GM21529 (cell line): Measurements from ENCODE around the gene SFSWAP.
"Not testable (repeated sequence)": the region's sequence is repeated elsewhere in the genome, so short reads cannot be mapped to it uniquely, and the experiment has no call there.

Source experiments
- ATAC-seq: cut with Tn5 transposase; IDR thresholded peaks from one replicate; pipeline ENCODE4 v1.9.1; 2021; ENCODE audit not compliant: unreplicated experiment

The SFSWAP gene

DNA sequence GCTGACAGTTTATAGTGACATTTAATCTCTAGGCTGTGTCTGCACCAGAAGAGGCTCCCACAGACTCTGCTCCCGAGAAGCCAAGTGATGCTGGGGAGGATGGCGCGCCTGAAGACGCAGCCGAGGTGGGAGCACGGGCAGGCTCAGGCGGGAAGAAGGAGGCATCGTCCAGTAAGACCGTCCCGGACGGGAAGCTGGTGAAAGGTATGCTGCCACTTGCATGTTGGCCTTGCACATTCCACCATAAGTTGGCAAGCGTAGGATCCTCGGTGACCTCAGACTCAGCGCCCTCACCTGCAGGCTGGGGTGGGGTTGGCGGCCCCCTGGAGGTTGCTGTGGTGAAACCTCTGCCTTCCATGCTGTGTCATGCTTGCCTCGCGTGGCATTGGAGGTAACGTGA, 45.6 kb downstream of the SFSWAP start:
- no peak for ATAC-seq

DNA sequence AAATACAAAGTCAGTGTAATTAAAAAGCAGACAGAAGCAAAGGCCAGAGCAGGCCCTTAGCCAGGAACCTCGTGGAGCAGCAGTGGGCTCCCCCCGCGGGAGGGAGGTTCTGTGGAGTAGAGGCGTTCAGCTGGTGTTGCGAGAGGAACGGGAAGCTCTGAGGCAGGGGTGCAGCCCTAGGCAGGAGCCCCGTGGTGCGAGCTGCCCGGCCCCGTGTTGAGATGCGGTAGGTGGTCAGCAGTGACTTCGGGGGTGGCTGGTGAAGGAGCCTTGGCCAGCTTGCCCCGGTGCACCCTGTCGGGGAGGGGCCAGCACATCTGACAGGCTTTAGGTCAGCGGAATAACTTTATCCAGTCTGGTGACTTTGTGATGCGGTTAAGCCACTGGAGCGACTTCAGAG, 46.2 kb downstream of the SFSWAP start:
- ATAC-seq = no peak

GRCh38 chr12:131758016-131758739, 47.3 kb downstream of the SFSWAP start:
- no peak for ATAC-seq

DNA sequence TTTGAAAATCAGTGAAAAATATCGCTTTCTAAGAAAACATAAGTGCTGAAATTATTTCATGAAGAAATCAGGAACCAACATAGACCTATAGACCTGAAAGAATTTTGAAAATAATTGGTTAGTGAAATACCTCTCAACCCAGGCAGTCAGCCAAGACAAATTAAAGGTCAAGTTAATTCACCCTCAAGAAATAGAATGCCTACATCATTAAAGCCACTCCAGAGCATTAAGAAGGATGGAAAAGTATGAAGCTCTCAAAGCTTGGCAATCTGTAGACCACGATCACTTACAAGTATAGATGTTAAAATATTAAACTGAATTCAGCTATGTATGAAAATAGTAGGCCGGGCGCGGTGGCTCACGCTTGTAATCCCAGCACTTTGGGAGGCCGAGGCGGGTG, 48.3 kb downstream of the SFSWAP start:
- no peak for ATAC-seq

- ATAC-seq = no peak
Observed at GRCh38 chr12:131761638-131762037, 50.7 kb downstream of the SFSWAP start.

GRCh38 chr12:131764738-131765137, 53.8 kb downstream of the SFSWAP start:
- ATAC-seq = no peak

DNA sequence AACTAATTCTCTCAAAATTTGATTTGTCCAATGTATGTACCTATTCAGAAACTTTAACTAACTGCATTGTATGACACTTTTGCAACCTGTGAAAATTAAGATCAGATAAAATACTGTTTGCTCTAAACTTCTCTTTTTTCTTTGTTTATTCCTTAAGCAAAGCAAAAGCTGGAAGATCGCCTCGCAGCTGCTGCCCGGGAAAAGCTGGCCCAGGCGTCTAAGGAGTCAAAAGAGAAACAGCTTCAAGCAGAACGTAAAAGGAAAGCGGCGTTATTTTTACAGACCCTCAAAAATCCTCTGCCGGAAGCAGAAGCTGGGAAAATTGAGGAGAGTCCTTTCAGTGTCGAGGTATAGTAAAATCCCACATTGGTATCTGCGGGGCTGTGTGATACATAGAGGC, 55.1 kb downstream of the SFSWAP start:
- no peak for ATAC-seq

DNA sequence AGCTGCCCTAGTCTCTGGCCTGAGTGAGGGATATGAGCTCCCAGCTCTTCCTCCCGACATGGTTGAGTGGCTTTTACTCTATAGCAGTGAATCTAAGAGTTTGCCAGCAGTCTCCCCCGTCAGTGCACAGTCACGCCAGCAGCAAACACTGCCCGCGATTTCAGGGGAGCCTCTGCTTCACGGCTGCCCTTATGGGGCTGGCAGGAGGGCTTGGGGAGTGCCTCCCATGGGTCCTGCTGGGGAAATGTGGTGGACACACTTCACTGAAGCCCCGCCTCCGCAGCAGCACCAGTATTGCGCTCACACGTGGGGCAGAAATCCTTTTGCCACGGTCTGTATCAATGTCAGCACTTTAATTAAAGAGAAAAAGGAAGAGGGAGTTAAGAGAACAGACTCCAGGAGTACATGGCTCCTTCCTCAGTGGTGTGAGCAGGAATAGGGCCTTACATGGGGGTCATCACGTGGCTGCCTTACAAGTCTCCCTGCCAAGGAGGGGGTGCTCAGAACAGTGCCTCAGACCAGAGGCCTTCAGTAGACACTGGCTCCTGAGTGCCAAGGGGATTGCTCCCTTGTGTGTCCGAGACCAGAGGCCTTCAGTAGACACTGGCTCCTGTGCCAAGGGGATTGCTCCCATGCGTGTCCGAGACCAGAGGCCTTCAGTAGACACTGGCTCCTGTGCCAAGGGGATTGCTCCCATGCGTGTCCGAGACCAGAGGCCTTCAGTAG, 55.7 kb downstream of the SFSWAP start:
- no peak for ATAC-seq

- no peak for ATAC-seq
Observed at GRCh38 chr12:131770120-131770519, 59.2 kb downstream of the SFSWAP start.

DNA sequence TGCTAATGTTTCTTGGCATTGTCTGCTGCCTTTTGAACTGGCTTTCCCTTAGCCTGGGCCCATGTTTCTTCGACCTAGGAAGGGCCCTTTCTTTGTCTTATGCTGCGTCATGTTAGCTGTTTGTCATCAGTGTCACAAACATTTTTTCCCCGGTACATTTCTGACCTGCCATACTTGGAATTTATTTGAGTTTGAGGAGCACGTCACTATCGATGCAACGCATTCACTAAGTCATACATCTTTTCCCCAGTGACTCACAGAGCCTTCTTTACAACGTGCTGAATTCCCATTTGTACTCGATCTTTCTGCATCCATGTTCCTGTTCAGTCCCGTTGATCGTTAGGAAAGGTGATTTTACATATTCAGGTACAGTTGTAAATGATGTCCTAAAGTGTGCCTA, 61.1 kb downstream of the SFSWAP start:
- ATAC-seq = no peak

GRCh38 chr12:131773582-131774221, 62.8 kb downstream of the SFSWAP start:
- ATAC-seq = peak; percentile 80

DNA sequence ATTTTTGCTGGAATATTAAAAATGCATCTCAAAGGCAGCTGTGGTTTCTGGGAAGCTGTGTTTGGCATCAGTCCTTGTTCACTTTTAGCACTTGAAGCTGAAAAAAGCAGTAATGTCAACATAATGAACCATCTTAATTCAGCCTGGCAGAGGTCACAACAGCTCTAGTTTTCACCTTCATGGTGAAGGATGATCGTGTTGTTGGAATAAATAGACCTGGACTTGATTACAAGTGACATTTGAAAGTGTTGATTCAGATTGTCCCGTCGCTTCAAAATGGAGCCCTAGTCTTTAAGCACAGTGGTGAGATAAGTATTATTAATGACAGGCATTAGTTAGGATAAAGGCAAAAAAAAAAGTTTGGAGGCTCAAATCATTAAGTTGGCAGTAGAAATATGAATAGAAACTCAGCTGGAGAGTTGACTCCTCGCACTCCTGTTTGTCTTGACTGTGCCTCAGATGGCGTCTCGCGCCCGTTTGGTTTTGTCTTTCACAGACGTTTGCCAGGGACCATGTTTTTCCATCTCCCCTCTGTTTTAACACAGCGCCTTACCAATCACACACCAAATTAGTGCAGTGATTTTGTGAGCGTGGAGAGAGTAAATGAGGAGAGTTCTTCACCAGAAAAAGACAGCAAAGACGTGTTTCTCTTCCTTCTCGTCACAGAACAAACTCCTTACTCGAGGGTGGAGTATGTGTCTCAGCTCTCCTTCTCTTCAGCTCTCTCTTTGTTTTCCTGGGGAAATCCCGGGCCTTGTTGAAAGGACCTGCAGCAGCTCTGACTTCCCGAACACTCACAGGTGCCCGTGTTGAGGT, 63.9 kb downstream of the SFSWAP start:
- no peak for ATAC-seq

GRCh38 chr12:131775392-131776236, 64.7 kb downstream of the SFSWAP start:
- no peak for ATAC-seq

DNA sequence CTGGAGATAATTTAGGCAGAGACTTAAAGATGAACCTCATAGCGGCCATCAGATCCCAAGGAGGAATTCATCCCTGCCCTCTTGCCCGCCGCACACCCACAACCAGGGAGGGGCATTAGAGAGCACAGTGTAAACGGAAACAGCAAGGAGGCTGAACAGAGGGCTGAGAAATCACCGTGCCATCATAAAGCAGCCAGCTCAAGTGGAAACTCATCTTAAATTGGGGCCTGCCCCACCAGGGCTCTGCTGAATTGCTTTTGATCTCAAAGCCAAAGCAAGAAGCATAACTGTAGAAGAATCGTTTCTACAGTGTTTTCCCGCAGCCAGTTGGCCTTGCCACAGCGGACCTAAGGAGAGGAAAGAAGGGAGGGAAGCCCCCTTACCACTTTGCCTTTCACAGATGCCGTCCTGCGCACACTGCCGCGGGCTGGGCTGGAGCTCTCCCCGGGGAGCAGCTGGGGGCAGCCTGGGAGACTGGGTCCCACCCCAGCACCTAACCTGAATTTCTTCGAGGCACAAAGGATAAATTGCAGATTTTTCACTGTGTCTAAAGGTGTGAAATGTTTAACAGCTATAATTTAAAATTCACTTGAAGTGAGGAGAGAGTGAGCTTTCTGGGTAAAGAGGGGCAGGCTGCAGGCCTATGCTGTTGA, 65.5 kb downstream of the SFSWAP start:
- peak; percentile 41 for ATAC-seq

DNA sequence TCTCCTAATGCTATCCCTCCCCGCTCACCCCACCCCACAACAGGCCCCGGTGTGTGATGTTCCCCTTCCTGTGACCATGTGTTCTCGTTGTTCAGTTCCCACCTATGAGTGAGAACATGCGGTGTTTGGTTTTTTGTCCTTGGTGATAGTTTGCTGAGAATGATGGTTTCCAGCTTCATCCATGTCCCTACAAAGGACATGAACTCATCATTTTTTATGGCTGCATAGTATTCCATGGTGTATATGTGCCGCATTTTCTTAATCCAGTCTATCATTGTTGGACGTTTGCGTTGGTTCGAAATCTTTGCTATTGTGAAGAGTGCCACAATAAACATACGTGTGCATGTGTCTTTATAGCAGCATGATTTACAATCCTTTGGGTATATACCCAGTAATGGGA, 66.4 kb downstream of the SFSWAP start:
- not testable (repeated sequence) for ATAC-seq

GRCh38 chr12:131779027-131779426, 68.1 kb downstream of the SFSWAP start:
- ATAC-seq = no peak

GRCh38 chr12:131782061-131782460, 71.2 kb downstream of the SFSWAP start:
- no peak for ATAC-seq

DNA sequence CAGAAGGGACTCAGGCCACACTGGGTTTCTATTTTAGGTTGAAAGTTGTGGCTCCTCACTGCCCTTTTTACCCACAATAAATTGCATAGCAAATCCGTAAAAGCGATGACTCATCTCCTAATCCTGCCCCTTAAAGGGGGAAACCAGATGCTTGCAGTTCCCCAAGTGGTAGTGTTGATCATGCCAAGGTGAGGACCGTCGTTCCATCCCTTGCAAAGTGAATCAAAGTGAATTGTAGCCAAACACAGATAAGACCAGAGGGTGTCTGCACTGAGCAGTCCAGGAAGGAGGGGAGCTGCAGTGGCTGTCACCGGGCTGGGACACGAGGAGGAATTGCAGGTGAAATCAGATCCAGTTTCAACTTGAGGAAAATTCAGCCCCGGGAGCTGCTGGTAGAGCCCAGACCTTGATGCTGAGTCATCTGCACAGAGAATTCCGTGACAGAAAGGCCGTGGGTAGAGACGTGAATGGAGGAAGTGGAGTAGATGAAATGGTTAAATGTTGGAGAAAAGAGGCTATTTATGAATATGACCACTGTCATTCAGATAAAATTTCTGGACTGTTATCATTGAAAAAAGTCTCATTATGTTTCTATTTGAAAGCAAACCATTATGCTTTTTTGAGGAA, 73.1 kb downstream of the SFSWAP start:
- peak; percentile 72 for ATAC-seq
